WERI-Rb-1 (cell line): ENCODE measurements around the gene PALM.
"Not testable (repeated sequence)": the region's sequence is repeated elsewhere in the genome, so short reads cannot be mapped to it uniquely, and the experiment has no call there.

ENCODE experiments used
- DNase-seq: peaks from one replicate; pipeline ENCODE4 v3.0.0-alpha.2; 2020
- H3K27ac ChIP-seq: fragments of 250-450 bp; sonication (Bioruptor Pico); 2 replicates; pipeline ENCODE4 v1.5.1; 2020; ENCODE audit warnings: mild to moderate bottlenecking, moderate library complexity
- H3K27me3 ChIP-seq: fragments of 250-450 bp; sonication (Bioruptor Pico); 2 replicates; pipeline ENCODE4 v1.5.1; 2021; ENCODE audit warnings: mild to moderate bottlenecking, low read depth, moderate library complexity; ENCODE audit not compliant: insufficient read depth, severe bottlenecking
- H3K36me3 ChIP-seq: fragments of 250-450 bp; sonication (Bioruptor Pico); 2 replicates; pipeline ENCODE4 v1.5.1; 2020; ENCODE audit warnings: mild to moderate bottlenecking, moderate library complexity
- H3K4me3 ChIP-seq: 2 replicates; pipeline ENCODE4 v1.5.1; 2011; ENCODE audit warnings: low read depth, mild to moderate bottlenecking, control low read depth, low read length
- H3K9me3 ChIP-seq: fragments of 250-450 bp; sonication (Bioruptor Pico); 2 replicates; pipeline ENCODE4 v1.5.1; 2021; ENCODE audit warnings: mild to moderate bottlenecking, moderate library complexity; ENCODE audit not compliant: severe bottlenecking
- TF ChIP-seq, protein P1 (sequence below): IDR thresholded peaks from 2 replicates; pipeline ENCODE4 v1.5.1; 2011; ENCODE audit warnings: low read depth, mild to moderate bottlenecking, control low read depth, inconsistent platforms, low read length

Gene PALM

DNA sequence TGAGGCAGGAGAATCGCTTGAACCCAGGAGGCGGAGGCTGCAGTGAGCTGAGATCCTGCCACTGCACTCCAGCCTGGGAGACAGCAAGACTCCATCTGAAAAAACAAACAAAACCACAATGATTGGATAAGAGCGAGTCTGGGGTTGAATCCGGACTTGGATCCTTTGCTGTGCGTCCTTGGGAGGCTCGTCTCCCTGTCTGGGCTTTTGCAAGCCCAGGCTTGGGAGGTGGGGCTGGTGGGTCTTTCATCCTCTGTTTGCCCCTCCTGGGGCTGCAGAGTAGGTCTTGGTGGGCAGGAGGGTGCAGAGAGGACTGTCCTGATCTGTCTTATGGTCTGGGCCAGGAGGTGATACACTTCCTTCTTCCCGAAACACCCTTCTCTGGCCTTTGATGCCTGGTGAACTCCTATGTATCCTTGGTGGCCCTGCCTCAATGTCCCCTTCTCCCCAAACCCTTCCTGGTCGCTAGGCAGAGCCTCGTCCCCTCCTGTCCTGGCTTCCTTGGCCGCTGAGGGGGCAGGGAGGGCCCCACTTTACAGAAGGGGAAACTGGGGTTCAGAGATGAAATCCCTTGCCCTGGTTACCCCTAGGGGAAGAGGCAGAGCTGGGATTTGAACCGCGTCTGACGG is 16.8 kb downstream of the PALM start:
- TF ChIP-seq, protein P1, sequence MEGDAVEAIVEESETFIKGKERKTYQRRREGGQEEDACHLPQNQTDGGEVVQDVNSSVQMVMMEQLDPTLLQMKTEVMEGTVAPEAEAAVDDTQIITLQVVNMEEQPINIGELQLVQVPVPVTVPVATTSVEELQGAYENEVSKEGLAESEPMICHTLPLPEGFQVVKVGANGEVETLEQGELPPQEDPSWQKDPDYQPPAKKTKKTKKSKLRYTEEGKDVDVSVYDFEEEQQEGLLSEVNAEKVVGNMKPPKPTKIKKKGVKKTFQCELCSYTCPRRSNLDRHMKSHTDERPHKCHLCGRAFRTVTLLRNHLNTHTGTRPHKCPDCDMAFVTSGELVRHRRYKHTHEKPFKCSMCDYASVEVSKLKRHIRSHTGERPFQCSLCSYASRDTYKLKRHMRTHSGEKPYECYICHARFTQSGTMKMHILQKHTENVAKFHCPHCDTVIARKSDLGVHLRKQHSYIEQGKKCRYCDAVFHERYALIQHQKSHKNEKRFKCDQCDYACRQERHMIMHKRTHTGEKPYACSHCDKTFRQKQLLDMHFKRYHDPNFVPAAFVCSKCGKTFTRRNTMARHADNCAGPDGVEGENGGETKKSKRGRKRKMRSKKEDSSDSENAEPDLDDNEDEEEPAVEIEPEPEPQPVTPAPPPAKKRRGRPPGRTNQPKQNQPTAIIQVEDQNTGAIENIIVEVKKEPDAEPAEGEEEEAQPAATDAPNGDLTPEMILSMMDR = no peak
- no peak overlapping the region for H3K27ac ChIP-seq
- H3K9me3 ChIP-seq = no peaks in the 10 kb centered on the region

DNA sequence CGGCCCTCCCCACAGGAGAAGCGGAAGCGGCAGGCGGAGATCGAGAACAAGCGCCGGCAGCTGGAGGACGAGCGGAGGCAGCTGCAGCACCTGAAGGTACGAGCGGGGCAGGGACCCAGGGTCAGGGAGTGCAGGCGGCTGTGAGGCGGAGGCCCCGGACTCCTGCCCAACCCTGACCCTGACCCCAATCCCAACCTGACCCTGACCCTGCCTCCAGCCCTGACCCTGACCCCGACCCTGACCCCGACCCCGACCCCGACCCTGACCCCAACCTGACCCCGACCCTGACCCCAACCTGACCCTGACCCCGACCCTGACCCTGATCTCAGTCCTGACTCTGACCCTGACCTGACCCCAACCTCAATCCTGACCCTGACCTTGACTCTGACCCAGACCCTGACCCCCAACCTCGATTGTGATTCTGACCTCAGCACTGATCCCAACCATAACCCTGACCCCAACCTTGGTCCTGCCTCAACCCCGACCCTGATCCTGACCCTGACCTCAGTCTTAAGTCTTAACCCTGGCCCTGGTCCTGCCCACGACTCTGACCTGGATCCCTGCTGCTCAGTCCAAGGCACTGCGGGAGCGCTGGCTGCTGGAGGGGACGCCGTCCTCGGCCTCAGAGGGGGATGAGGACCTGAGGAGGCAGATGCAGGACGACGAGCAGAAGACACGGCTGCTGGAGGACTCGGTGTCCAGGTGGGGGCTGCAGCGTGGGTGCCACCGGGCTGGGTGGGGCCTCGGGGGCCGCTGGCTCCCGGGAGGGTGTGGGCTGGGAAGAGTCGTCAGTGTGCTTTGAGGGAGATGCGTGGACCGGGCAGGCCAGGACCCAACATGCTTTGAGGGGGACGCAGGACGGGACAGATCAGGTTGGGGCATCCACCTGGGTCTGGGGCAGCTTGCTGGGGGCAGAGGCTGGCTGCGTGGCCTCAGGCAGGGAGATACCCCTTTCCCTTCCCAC is 18.5 kb downstream of the PALM start:
- Histone ChIP-seq H3K36me3 (peaks cover 56% of the 10 kb centered on the region), H3K27me3 (no peaks in the 10 kb centered on the region), H3K9me3 (no peaks in the 10 kb centered on the region), H3K4me3 (no peak overlapping the region), H3K27ac (no peak overlapping the region)
- no peak for DNase-seq
- TF ChIP-seq, protein P1 = no peak

More for the DNA sequence above, 16.8 kb downstream of the PALM start:
- peaks cover 42% of the 10 kb centered on the region for H3K36me3 ChIP-seq
- no peaks in the 10 kb centered on the region for H3K27me3 ChIP-seq
- no peak overlapping the region for H3K4me3 ChIP-seq
- no peak for DNase-seq

DNA sequence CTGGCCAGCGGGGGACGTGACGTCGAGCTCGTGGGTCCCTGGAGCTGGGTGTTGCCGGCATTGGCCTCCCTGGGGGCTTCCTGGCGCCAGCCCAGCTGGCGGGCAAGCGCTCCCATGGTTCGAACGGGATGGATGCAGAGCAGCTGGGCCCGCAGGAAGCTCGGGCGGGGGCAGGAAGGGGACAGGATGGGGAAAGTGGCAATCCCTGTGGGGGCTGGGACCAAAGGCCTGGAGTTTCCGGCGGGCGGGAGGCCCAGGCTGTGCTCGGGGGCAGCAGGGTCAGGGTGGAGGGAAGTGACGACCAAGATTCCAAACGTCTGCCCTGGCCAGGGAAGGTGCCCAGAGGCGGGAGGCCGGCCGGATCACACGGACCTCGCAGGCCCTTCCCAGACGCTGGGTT is 19.3 kb downstream of the PALM start:
- DNase-seq = no peak
- Histone ChIP-seq H3K27me3 (no peaks in the 10 kb centered on the region), H3K36me3 (peaks cover 57% of the 10 kb centered on the region), H3K9me3 (no peaks in the 10 kb centered on the region), H3K27ac (no peak overlapping the region), H3K4me3 (no peak overlapping the region)
- TF ChIP-seq, protein P1 = no peak

DNA sequence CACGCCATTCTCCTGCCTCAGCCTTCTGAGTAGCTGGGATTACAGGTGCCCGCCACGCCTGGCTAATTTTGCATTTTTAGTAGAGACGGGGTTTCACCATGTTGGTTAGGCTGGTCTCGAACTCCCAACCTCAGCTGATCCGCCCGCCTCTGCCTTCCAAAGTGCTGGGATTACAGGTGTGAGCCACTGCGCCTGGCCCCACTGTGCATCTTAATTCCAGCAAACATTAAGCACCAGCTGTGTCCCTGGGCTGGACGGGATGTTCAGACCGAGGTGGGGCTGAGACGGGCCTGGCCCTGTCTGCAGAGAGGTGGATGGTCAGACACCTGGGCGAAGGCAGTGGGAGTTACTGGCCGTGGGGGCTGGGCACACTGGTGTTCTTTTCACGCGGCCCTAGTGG is 20.8 kb downstream of the PALM start:
- H3K36me3 ChIP-seq = peaks cover 67% of the 10 kb centered on the region
- H3K27ac ChIP-seq, H3K27me3 ChIP-seq, H3K4me3 ChIP-seq, DNase-seq, H3K9me3 ChIP-seq: not testable (repeated sequence)

DNA sequence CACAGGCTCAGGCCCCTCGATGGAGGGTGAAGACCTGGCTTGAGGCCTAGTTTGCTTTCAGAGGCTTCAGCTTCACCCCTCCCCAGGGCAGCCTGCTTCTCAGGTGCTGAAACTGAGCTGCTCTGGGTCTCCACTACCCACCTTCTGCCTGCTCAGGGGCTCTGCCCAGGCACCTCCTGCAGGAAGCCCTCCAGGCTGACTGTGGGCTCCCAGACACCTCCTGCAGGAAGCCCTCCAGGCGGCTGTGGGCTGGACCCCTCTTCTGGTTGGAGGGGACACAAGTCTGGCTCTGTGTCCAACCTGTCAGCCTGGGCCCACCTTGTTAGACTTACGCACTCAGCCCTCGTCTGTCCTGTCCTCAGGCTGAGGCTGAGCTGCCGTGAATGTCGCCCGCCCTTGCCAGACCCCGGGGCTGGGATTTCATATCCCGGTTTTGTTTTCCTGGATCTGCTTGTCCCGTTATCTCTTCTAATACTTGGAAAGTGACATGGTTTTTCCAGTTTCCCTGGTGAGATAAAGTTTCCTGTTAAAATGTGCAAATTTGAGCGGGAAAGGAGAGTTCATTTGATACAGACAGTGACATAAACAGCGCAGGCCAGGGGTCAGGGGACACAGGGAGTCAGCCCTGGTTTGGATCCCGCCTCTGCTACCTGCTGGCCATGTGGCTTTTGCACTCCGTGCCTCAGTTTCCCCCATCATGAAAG is 21.4 kb downstream of the PALM start:
- H3K27ac ChIP-seq = no peak overlapping the region
- no peak overlapping the region for H3K4me3 ChIP-seq
- no peaks in the 10 kb centered on the region for H3K27me3 ChIP-seq
- no peak for DNase-seq
- H3K9me3 ChIP-seq = no peaks in the 10 kb centered on the region
- H3K36me3 ChIP-seq = peaks cover 67% of the 10 kb centered on the region
- TF ChIP-seq, protein P1 = no peak

DNA sequence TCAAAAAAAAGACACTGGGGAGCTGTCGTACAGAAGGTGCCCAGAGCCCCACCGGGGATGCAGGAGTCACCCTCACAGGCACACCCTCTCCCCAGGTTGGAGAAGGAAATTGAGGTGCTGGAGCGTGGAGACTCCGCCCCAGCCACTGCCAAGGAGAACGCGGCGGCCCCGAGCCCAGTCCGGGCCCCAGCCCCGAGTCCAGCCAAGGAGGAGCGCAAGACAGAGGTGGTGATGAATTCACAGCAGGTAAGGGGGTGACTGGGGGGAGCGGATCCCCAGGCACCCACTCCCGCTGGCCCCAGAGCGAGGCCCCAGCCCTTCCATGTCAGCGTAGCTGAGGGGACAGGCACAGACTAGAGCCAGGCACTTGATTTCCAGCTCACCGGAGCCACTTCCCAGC is 22.3 kb downstream of the PALM start:
- TF ChIP-seq, protein P1 = no peak
- no peaks in the 10 kb centered on the region for H3K9me3 ChIP-seq
- H3K4me3 ChIP-seq = no peak overlapping the region
- DNase-seq = no peak
- H3K27me3 ChIP-seq = no peaks in the 10 kb centered on the region
- no peak overlapping the region for H3K27ac ChIP-seq
- peaks cover 62% of the 10 kb centered on the region for H3K36me3 ChIP-seq
